Activated CD4-positive, CD25-positive, alpha-beta regulatory T cell treated with anti-CD3 and anti-CD28 coated beads, Interleukin-2, amount 50 U/mL, for 72 hours (primary cell): ENCODE results near the gene AOPEP.
"Not testable (repeated sequence)": the region's sequence is repeated elsewhere in the genome, so short reads cannot be mapped to it uniquely, and the experiment has no call there.

Source experiments
- DNase-seq: peaks from one replicate; pipeline ENCODE4 v3.0.0; 2021

Gene AOPEP

DNA sequence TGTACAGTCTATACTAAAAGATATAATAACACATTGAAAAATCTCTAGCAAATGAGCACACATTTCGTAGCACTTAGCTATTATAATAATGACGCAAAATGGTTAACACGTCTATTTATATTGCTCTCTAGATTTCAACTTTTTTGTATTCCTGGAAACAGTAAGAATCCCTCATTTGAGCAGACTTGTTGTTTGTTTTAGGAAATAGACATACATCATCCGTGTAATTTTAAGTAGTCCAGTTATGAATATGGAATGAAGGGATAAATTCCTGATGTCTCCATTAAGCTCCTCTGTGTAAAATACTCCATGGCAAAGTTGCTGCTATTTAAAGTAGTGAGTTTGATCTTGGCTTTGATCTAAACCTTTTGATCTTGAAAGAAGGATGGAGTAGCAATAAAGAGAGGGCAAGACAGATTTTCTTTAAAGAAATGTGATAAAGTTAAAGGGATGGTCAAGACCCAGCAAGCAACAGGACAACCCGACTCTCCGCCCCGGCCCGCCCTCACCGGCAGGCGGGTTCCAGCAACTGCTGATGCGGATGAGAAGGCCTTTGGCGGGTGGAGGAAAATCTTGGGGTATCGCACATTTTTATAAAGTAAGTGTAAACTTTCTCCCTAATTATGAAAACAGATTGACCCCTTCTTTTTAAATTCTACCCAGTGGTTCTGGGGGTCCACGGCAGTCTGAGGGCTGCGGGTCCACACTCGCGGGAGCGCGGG, 277.4 kb downstream of the AOPEP start:
- DNase-seq, result peak; percentile 32

DNA sequence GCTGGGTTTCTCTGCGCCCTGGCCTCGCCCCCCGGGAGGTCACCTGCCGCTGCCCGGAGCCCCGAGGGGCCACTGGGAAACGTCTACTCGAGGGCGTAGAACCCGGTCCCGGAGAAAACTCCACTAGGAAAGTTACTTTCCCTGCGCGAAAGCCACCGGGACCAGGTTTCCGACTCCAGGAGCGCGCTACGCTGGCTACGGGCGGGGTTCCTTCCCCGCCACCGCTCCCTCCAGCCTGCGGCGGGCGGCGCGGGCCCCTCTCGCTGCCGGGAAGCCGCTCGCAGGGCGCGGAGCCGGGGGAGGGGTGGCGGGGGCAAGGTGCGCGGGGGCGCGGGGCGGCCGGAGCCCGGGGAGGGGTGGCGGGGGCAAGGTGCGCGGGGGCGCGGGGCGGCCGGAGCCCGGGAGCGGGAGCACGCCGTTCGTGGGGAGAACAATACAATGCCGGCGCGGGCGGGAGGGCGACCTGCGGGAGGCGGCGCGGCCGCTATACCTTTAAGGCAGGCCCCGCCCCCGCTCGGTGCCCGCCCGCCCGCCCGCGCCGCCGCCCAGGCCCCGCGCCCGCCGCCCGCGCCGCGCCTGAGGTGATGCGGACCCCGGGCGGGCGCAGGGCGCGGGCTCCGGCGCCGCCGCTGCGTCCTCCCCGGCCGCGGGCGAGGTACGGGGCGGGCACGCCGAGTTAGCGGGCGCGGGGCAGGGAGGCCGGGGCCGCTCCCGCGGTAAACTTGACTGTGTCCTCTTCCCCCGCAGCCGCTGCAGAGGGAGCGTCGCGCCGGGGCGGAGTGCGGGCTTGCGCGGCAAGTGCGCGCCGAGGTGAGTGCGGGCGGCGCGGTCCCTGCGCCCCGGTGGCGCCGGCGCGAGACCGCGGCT, 278.1 kb downstream of the AOPEP start:
- peak; percentile 34 for DNase-seq

DNA sequence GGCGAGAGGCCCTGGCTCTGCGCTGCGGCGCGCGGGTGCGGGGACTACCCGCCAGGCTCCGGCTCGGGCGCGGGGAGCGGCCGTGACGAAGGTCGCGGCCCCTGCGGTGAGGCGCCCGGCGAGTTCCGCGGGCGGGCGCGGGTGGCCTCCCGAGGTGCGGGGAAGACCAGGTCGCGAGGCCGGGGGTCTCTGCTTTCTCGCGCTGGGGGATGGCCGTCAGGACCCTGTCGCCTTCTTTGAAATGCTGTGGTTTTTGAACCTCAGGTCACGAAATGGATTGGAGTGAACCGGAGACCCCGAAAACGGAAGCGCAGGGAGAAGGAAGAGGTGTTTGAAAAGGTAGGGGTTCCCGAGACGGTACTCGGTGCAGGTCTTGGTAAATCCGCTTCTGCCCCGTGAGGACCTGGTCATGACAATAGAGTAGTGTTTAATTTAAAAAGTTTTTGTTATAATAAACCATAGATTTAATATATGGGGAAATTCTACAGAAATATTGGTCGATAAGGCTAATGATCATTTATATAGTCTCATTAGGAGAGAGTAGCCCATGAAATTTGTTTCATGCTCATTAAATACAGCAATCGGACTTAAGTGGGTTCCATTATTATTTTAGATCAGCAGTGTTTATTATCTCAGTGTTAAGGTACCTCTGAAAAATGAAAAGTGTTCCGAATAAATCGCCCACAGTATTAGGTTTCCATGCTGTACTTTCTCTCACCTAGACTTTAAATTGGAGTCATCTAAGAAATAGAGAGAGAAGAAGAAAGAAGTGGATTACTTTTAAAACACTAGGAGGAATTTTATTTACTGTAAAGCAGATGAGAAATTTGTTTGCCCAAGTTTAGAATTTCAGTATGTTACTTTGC, 279.0 kb downstream of the AOPEP start:
- no peak for DNase-seq

DNA sequence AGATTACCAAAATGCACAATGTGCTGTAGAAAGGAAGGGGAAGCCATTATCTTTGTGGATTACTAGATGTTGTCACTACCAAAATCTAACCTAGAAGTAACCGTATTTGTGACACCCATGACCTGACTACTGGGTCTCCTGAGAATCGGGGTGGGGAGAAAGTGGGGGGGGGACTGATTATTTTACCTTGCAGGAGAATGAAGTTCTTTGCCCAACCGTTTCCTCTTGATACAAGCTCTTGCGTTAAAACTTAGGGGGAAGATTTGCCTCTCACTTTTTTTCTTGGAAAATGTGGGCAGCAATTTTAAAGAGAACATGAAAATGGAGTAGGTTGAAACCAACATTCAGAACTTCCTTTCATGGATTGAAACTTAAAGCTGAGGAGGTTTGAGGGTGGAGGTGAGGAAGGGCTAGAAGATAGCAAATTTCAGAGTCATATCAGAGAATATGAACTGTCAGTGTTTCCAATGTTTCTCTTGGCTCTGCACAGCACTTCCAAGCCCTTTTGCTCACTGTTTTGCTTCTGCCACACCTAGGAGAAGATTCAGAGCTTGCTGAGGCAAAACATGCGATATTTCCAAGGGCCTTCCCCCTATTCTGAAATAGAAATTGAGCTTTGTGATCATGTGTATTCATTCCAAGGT, 280.8 kb downstream of the AOPEP start:
- DNase-seq, result no peak

DNA sequence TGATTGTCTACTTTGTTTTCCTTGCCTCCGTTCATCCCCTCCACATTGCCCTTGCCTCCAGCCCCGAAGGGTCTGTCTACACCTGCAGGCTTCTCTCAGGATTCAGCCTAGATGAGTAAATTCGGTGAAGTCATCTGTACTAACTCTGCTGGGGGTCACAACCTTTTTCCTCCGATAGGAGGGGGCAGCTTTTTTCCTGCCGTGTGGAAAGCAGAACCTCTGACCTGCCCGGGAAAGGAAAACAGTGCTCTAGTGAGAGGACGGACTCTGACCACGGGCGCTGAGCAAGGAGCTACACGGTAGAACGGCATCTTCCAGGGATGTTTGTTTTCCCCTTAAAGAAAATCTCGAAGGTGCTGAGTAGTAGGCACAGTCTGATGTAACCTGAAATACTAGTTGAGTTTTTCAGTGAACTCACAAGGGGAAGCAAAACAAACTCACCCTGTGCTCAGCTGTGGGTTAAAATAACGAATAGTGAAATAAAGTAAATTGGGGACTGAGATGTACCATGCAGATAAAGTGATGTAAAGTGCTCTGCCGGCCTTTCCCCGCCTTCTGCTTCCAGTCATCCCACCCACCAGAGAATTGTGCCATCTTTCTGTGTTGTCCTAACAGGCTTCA, 281.8 kb downstream of the AOPEP start:
- DNase-seq, result no peak

DNA sequence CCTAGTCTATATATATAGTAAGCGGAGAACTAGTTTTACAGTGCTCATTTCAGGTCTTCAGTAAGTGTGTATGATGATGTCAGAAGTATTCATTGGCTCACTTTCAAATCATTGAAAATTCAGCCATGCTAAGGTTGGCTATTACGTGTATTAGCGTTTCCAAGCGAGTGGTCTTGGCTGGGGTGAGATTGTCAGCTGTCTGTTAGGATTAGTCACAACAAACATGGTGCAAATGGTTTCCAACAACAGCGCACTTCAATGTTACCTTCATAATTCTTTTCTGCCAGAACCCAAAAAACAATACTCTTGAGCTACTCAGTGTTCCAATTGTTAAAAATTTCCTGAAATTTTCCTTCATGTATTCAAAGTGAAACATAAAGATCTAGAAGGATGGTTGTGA, 283.0 kb downstream of the AOPEP start:
- DNase-seq, result no peak

DNA sequence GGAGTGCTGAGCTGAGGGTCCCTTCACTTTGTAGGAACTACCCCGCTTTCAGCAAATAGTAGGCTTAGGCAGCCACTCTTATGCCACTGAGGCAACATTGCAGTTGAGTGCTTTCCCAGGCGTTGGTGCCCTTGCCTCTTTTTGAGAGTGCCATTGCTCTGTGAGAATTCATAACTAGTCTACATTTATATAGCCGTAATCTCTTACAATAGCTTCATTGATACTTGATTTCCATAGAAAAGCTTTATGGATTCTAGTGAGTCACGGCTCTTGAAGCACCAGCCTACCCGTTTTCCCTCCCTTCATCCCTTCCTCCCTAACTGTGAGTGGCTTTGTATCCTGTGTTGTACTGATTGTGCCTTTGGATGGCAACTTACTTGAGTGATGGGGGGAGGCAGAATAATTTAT, 283.9 kb downstream of the AOPEP start:
- DNase-seq, result no peak

DNA sequence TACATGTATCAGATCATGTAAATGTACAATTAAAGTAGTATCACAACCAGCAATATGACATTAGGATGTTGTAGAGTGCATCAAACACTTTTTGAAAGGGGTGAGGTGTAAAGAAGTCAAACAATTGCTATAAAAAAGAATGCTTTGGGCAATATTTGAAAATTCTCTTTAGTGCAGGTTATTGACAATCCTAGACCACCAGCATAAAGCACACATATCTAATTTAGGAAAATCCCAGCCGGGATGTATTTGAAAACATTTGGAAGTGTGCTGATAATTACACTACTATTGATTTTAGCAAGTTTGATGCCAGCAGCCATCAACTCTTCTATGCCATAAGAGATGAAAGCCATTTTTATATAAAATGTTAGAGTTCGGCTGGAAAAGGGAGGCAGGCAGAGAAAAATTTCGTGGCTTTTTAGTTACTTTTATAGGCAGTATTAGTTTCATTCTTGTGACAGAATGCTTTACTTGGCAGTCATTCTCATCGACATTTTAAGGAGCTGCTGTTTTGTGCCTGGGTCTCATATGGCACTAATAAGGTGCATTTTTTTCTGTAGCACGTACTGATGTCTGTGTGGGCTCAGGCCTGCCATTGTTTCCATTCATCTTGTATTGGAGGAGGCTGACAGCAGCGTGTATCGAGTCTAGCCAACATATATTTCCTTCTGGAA, 285.7 kb downstream of the AOPEP start:
- DNase-seq, result no peak

DNA sequence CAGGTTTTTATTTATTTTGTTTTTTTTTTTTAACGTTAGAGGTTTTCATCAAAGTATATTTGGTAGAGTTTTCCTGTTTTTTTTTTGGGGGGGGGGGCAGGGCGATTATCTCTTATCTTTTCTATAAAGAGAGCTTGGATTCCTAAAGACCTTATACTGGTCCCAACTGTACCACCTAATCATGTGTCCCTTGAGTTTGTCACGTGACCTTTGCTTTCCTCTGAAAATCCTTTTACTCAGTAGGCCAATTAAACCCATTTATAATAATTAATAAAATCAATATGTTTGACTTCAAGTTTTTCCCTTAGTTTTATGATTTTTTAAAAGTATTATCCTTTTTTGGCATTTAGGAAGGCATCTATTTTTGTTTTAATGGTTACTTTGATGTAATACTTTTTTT, 286.4 kb downstream of the AOPEP start:
- DNase-seq, result no peak

DNA sequence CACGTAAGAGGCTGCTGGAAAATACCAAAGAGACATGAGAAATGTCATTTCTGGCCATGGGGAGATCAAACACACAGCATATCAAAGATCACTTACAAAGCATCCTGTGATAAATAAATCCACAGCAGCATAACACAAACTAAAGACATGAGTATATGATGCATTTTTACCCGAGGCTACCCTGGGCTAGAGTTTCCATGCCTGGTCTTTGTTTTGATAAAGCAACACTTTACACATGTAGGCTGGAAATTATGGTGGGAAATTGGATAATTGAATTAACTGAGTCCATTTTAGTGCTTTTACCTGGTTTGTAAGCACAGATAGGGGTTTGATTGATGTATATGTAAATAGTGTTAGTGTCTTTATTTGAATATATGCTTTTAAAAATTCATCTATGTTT, 288.4 kb downstream of the AOPEP start:
- no peak for DNase-seq

DNA sequence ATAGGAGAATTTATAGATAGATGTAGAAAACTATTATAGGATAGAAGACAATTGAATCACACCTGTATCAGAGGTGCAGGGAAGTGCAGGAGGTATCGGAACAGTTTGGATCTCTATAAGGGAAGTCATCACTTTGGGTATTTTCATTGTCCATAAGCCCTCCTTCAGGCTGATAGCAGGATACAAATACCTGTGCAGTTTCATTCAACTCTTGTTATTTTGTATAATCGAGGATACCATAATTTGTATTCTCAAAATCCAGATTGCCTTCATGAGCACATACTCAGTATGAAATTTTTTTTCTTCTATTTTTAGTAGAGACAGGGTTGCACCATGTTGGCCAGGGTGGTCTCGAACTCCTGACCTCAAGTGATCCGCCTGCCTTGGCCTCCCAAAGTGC, 289.1 kb downstream of the AOPEP start:
- no peak for DNase-seq

DNA sequence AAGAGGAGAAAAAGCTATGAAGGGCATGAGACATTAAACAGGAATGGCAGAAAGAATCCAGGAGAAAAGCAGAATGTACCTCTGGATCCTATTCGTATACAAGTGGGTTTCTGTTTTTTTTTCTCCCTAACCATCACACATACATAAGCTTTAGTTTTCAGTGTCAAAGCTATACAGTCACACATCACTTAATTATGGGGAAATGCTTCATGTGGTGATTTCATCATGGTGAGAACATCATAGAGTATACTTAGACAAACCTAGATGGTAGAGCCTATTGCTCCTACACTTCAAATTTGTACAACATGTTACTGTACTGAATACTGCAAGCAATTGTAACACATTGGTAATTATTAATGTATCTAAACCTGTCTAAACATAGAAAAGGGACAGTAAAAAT, 290.6 kb downstream of the AOPEP start:
- no peak for DNase-seq

DNA sequence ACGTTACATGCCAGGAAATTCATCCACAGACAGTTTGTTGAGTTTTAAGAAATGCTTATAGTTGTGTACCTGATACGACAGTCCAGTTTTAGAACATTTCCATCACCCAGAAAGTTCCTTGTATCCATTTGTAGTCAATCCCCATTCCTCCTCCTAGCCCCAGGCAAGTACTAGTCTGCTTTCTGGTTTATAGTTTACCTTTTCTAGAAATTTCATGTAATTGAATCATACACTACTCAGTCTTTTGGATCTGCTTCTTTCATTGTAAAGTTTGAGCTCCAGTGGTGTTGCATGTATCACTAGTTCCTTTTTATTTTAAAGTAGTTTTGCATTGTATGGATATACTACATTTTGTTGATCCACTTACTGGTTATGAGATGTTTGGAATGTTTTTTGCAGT, 291.2 kb downstream of the AOPEP start:
- no peak for DNase-seq

DNA sequence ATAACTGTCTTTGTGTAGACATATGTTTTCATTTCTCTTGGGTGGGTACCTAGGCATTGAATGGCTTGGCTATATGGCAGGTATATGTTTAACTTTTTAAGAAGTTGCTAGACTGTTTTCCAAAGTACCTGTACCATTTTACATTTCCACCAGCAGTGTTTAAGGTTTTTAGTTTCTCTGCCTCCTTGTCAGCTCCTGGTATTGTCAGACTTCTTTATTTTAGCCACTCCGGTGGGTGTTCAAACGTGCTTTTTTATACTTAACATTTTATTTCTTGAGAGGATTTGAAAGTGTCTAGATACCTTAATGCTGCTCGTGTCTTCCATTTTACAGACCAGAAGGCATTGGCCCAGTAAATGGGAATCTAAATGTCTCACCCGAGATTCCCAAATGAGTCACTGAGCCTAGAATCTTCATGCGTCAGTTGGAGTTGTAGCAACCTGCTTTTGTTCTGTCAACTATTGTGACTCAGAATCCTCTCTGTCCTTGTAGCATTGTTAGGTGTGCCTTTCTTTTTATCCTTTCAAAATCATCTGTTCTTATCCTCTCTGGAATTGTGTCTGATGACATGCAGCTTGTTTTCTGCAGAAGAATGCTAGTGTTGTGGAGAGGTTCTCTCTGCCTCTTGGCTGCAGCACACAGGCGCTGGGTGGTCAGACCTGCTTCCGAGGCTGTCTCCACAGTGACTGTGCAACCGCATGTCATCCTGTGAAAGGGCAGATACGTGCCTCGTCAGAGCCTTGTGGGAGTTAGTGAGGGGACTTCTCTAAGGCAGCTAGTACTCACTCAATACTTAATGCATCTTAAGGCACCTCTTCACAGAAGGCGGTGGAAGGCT, 291.8 kb downstream of the AOPEP start:
- DNase-seq, result no peak

DNA sequence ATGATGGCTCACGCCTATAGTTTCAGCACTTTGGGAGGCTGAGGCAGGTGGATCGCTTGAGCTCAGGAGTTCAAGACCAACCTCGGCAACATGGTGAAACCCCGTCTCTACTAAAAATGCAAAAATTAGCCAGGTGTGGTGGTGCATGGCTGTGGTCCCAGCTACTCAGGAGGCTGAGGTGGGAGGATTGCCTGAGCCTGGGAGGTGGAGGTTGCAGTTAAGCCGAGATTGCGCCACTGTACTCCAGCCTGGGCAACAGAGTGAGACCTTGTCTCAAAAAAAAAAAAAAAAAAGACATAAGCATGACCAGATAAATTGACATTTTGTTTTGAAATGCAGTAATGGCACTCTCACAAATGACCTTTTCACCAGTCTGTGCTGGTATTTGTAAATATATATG, 294.1 kb downstream of the AOPEP start:
- DNase-seq, result not testable (repeated sequence)

DNA sequence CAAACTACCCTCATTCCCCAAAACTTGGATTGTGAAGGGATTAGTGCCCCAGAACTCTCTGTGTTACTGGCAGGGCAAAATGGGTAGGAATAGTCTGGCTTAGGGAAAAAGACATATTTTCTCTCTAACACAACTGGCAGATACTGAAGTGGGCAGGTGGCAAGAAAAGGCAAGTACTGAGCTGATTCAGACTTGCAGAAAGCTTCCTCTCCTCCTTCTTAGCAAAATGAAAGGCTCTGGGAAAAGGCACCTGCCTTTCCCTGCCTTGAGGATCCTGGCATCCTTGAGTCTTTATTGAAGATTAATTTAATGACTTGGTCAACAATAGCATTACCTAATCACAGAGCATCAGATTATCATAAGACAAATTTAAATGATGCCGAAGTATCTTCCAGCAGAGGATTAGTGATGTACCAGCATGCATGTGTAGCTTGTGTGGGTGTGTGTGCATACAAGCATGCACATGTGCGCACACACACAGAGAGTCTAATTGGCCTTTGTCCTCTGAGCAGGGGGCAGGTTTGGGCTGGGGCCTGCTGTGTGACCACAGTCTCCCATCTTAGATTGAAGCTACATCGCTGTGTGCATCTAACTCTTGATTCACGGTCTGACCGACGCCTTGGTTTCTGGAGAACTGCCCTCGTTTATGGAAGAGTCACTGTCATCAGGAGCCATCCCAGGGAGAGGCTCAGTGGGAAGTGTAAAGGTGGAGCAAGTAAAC, 294.8 kb downstream of the AOPEP start:
- no peak for DNase-seq

DNA sequence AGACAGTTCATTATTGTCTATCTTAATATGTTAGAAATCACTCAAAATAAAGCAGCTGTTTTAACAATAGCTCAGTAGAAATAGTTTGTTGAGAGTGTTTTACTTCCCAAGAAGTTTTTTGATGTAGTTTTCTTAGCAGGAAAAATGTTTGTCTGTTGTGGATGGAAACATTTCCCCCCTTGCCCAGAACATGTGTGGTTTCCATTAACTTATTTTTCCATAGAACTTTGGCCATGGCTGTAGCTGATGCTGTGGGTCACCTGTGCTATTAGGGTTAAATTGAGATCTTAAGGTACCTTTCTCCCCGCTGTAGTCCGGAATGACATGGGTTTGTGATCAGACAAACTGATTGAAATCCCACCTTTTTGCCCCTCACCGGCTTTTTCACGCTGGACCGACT, 296.2 kb downstream of the AOPEP start:
- no peak for DNase-seq

DNA sequence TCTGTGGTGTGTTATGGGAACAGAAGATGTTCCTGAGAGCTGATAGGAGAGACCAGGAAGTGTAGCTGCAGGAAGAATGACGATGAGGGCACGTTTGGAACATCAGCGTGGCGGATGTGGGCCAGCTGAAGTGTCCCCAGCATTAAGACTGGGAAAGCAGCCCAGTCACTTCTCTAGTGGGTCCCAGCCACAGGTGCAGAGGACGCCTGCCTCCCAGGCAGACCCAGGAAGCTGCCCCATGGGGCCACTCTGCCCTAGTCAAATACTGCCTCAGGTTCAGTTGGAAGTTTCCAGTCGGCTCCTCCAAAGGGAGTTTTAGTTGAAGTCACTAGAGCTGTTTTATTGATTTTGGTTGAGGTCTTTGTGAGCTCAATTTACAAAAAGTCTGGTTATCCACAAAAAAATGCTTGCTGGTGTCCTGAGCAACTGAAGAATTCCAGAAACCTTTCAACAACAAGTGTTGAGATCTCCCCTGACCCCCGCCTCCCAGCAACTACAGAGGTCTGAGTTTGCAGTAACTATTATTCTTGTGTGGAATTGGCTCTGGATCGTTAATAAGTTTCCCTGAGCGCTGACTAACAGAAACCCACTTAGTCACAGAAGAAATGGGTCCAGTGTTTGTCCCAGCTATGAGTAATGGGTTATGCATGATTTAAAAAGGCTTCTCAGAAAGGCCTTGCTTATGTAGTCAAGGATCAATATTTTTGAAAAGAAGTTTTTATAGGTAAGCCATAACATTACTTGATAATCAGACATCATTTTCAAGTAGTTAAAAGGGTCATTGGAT, 296.9 kb downstream of the AOPEP start:
- no peak for DNase-seq

DNA sequence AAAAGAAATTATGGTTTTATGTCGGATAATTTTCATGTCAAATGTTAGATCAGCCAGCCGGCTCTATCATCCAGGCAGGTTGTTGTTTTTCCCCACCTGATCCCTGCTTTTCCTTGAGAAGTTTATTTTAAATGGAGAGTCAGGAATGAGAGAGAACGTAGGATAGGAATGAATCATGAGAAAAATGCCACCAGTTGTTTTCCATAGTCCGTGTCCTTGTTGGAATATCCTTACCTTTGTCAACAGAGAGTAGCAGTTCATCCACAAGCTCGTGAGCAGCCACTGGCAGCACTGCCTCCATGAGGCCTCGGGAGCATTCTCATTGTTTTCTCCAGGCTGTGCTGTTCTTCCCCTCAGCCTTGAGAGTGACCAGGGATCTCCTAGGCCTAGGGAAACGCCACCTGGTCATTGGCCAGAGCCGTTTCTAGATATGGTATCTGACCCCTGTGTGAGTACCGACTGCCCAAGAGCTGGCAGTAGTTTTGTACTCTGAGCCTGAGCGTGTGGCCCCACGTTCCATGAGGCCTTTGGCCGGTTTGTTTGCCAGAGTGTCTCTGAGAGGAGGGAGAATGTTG, 297.7 kb downstream of the AOPEP start:
- DNase-seq, result no peak
